Measurements from ENCODE around the gene DCC.

DNA sequence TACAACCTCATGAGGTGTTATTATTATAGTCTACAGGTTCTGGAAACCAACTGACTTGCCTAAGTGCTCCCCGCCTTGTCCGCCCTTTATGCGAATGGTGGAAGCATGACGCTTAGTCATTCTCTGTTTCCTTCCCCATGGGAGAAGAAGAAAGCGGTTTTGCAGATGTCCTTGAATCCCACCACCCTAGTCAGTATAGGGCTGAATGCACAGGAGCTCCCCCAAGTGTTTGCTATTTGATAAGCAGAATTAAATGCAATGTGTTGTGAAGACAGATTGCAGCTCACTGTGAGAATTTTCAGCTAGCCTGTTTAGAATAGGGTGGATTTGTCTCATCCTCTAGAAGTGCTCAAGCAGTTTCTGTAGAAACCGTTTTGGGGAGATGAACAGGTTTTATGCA, 652.0 kb downstream of the DCC start:
- TF ChIP-seq, protein P1, sequence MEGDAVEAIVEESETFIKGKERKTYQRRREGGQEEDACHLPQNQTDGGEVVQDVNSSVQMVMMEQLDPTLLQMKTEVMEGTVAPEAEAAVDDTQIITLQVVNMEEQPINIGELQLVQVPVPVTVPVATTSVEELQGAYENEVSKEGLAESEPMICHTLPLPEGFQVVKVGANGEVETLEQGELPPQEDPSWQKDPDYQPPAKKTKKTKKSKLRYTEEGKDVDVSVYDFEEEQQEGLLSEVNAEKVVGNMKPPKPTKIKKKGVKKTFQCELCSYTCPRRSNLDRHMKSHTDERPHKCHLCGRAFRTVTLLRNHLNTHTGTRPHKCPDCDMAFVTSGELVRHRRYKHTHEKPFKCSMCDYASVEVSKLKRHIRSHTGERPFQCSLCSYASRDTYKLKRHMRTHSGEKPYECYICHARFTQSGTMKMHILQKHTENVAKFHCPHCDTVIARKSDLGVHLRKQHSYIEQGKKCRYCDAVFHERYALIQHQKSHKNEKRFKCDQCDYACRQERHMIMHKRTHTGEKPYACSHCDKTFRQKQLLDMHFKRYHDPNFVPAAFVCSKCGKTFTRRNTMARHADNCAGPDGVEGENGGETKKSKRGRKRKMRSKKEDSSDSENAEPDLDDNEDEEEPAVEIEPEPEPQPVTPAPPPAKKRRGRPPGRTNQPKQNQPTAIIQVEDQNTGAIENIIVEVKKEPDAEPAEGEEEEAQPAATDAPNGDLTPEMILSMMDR (IDR thresholded peaks at IDR 0.05 in 8 of 11, conservative IDR thresholded peaks at IDR 0.05 in 3 of 11) = no peak
- no peak for TF ChIP-seq POLR2AphosphoS5 (IDR thresholded peaks at IDR 0.05)

Measured in spleen (tissue), 7 donors.